ENCODE measurements around the gene TEC. TPM values are rescaled to one million over a fixed set of nuclear protein-coding genes. Genes with fewer than 3 reads are reported as not detected.
A peak's percentile ranks its signal among the peaks of the same experiment; 100 is the strongest.

Gene TEC
- polyA plus RNA-seq, 1 donor from 2014 or later, result 4.0 TPM

DNA sequence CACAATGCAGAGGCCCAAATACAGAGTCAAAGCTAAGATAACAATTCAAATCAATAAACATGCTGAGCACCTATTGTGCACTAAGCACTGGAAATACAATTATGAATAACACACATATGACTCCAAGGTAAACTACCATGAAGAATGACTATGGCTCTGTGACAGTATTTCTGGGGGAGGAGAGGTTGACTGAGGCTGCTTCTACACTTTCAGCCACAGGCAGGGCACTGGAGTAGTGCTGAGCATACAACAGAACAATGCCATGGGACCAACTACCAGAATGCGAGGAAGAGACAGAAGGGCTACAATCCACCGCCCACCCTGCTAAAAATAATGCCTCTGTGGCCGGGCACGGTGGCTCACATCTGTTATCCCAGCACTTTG, 13.7 kb downstream of the TEC start:
- peaks cover 12% of the 10 kb centered on the region for H3K36me3 Mint-ChIP-seq
- no peak overlapping the region for H3K27ac Mint-ChIP-seq
- H3K9me3 Mint-ChIP-seq, result no peaks in the 10 kb centered on the region
- H3K27me3 Mint-ChIP-seq, result no peaks in the 10 kb centered on the region
- peaks cover 11 to 30% (median 13%) of the 10 kb centered on the region in 3 donors for H3K4me1 Mint-ChIP-seq
- H3K4me3 Mint-ChIP-seq, result no peak overlapping the region

DNA sequence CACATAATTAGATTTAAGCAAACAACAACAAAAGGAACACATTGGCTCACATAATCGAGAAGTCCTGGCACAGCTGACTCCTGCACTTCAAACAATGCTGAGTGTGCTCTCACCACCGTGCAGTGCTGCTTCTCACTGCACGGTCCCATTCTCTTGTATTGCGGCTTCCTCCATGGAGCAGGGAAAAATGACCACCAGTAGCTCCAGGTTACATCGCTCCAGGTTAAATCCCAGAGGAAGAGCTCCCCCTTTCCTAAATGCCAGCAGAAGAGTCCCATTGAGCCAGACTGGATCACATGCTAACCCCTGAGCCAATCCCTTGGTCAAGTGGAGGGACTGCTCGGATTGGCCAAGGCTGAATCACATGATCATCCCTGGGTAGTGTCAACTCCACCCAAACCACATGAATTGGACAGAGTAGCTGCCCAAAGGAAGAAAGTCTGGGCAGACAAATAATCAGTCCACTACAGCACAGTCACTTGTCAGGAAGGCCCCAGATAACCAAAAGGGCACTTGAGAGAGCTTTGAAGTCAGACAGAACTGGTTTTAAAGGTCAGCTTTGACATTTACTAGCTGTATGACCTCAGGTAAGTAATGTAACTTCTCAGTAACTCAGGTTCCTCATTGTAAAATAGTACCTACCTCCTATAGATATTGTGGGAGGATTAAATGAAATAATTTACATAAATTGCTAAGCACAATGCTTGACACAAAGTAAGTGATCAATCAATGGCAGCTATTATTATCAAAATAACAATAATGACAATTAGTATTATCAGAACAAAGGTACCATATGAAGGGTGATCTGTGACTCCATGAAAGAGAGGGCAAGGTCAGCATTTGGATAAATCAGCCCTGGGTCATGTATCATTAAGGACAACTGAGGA, 14.3 kb downstream of the TEC start:
- Mint-ChIP-seq H3K27me3 (no peaks in the 10 kb centered on the region), H3K4me3 (no peak overlapping the region), H3K4me1 (peaks cover 7 to 29% (median 12%) of the 10 kb centered on the region in 3 donors), H3K36me3 (peaks cover 14% of the 10 kb centered on the region), H3K27ac (no peak overlapping the region), H3K9me3 (no peaks in the 10 kb centered on the region)

DNA sequence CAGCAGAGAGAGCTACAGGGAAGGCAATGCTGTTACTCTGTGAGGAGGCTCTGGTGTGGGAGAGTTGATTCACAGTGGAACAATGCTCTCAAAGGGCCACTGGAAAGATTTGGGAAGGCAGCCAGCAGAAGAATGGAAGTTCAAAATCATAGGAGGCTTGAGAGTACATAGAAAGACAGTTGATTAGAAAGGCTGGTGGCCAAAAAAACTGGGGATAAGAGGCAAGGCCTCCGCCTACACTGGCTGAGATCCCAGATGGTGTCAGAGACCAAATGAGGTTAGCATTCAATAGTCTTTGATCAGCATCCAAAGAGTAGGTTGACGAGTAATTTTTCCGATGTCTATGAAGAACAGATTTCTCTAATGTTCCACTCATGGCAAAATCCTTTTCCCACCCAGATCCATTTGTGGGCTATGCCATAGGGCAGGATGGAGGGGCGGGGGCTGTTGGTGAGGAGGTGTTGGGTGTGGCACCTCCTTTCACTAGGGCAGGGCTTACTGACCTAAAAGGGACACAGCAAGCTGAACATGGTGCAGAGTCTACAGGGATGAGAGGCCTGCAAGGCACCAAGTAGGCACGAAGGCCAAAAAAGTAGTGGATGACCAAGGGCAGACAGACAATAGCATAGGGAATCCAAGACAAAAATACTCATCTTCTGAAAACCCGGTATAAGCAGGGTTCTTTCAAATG, 15.1 kb downstream of the TEC start:
- H3K27me3 Mint-ChIP-seq, result no peaks in the 10 kb centered on the region
- peaks cover 9% of the 10 kb centered on the region for H3K36me3 Mint-ChIP-seq
- H3K9me3 Mint-ChIP-seq, result no peaks in the 10 kb centered on the region
- no peak overlapping the region for H3K27ac Mint-ChIP-seq
- peaks cover 11 to 24% (median 18%) of the 10 kb centered on the region in 3 donors for H3K4me1 Mint-ChIP-seq
- H3K4me3 Mint-ChIP-seq, result no peak overlapping the region

DNA sequence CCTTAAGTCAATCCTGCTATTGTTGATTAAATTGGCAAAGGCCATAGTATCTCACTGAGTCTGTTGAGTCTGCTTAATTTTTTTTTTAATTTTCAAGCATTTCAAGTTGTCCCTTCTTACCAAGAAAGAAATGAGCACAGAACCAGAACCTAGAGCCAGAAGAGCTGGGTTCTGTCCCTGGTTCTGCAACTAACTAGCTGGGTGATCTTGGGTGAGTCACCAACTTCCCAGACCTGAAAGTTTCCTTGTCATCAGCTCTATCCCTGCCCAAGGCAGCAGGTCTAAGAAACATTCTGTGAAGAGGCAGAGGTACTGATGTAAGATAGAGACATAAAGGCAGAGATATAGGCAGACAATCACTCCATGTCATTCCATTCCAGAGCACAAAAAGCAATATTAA, 17.3 kb downstream of the TEC start:
- no peak overlapping the region for H3K27ac Mint-ChIP-seq
- H3K36me3 Mint-ChIP-seq, result peaks cover 4% of the 10 kb centered on the region
- no peaks in the 10 kb centered on the region for H3K9me3 Mint-ChIP-seq
- H3K4me1 Mint-ChIP-seq, result peaks cover 19 to 31% (median 19%) of the 10 kb centered on the region in 3 donors
- no peak overlapping the region for H3K4me3 Mint-ChIP-seq
- no peaks in the 10 kb centered on the region for H3K27me3 Mint-ChIP-seq

DNA sequence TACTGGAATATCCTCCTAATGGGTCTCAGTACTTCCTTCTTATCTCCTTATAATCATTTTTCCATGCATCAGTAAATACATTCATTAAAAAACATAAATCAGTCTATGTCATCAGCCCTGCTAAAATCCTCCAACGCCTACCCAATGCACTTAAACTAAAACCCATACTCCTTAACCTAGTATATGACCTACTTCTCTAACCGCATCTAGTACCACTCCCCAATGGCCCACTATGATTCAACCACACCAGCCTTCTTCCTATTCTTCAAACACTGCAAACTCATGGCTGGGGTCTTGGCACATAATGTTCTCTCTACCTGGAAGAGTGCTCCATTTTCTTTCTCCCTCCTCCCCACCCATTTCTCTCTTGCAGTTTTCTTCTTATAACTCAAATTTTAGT, 18.7 kb downstream of the TEC start:
- Mint-ChIP-seq H3K4me1 (peaks cover 18 to 35% (median 23%) of the 10 kb centered on the region in 3 donors), H3K27ac (no peak overlapping the region), H3K9me3 (no peaks in the 10 kb centered on the region), H3K4me3 (no peak overlapping the region), H3K36me3 (peaks cover 4% of the 10 kb centered on the region), H3K27me3 (no peaks in the 10 kb centered on the region)

DNA sequence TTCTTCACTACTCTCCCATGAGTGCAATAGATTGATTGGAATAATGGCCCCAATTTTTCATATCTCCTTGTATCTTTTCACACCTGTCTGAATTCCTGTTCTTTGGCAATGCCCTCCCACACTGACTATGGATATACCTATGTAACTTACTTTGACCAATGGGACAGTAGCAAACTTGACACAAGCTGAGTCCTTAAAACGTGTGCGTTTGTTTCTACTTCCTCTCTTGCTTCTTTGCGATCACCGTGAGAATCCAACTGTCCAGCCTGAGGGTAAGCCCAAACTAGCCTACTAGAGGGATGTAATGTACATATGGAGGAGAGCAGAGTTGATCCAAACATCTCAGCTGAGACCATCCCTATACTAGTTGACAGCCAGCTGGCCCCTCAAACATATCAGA, 19.3 kb downstream of the TEC start:
- peaks cover 4% of the 10 kb centered on the region for H3K36me3 Mint-ChIP-seq
- H3K4me3 Mint-ChIP-seq, result no peak overlapping the region
- H3K27ac Mint-ChIP-seq, result no peak overlapping the region
- no peaks in the 10 kb centered on the region for H3K9me3 Mint-ChIP-seq
- H3K4me1 Mint-ChIP-seq, result peaks cover 15 to 31% (median 20%) of the 10 kb centered on the region in 3 donors
- no peaks in the 10 kb centered on the region for H3K27me3 Mint-ChIP-seq

DNA sequence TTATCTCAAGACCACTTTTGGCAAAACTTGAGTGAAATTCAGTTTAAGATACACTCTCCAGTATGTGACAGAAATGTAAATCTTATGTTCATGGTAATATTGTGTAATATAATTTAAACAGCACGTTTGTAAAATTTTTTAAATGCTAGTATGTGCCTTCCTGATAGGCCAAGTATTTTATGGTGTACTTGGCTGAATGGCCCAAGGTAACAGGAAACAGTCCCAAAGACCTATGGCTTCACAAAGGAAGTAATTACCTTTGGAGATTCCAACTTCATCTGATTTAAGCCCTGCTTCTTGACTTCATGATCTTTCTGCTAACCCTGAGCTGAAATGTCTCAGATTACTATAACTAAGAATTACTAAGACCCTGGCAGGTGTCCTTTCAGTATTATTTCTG, 20.3 kb downstream of the TEC start:
- H3K9me3 Mint-ChIP-seq, result no peaks in the 10 kb centered on the region
- no peak overlapping the region for H3K4me3 Mint-ChIP-seq
- no peak overlapping the region for H3K27ac Mint-ChIP-seq
- no peaks in the 10 kb centered on the region for H3K27me3 Mint-ChIP-seq
- peaks cover 18 to 34% (median 22%) of the 10 kb centered on the region in 3 donors for H3K4me1 Mint-ChIP-seq
- H3K36me3 Mint-ChIP-seq, result peaks cover 7% of the 10 kb centered on the region

DNA sequence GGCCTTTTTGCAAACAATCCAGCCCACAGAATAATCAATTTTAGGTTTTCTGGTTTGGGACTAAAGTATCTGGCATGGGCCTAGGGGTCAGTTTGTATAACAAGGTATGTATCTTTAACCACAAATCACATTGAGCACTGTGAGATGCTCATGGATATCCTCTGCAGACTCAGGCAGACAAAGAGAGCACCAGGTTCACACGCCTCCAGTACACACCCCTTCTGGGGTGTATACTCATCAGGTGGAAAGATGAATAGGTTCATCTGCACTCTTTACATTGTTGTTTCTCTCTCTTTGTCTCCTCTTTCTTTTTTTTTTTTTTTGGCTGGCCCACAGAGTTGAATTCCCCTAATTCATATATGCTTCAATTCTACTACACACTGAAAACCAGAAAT, 21.1 kb downstream of the TEC start:
- Mint-ChIP-seq H3K4me1 (peaks cover 22 to 32% (median 22%) of the 10 kb centered on the region in 3 donors), H3K27ac (no peak overlapping the region), H3K4me3 (no peak overlapping the region), H3K36me3 (peaks cover 7% of the 10 kb centered on the region), H3K9me3 (no peaks in the 10 kb centered on the region), H3K27me3 (no peaks in the 10 kb centered on the region)

DNA sequence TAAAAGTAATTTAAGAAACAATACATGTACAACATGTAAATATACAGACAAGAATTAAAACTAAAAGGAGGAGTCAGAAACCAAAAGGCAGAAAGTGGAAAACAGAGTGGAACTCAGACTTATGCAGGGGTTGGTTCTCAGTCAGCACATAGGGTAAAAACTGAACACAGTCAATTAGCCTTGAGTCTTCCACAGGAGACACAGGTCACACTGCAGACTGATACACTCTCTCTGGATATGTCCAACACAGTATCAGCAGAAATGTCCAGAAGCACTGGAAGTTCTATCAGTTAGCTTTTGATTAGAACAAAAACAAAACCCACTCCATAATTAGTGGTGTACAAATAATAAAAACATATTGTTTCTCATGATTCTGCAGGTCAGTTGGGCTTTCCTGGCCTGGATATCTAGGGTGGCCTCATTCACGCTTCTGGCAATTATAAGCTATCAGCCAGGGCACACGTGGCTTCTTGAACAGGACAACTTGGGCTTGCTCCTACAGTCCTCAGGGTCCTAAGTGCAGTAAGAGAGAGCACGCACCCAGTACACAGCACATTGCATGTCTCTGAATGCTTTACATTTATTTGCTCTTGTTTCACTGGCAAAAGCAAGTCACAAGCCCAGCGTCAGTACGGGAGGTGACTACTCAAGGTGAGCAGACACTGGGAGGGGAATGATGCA, 21.6 kb downstream of the TEC start:
- Mint-ChIP-seq H3K9me3 (no peaks in the 10 kb centered on the region), H3K27ac (peak overlapping the region in 1 of 3 donors; percentile 2)

DNA sequence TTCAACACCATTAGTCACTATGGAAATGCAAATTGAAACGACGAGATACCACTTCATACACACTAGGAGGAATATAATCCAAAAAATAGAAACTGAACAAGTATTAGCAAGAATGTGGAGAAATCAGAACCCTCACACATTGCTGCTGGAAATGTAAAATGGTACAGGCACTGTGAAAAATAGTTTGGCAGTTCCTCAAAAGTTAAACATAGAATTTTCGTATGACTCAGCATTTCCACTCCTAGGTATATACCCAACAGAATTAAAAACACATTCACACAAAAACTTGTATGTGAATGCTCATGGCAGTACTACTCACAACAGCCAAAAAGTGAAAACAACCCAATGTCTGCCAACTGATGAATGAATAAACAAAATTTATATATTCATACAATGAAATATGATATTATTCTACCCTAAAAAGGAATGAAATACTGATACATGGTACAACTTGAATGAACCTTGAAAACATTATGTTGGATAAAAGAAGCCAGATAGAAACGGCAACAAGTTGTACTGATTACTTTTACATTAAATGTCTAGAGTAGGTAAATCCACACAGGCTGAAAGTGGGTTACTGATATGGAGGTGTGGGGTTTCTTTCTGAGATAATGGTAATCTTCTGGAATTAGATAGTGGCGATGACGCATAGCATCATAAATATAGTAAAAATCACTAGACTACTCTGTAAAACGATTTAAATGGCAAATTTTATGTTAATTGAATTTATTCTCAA, 22.3 kb downstream of the TEC start:
- no peaks in the 10 kb centered on the region for H3K27me3 Mint-ChIP-seq
- H3K9me3 Mint-ChIP-seq, result no peaks in the 10 kb centered on the region
- H3K36me3 Mint-ChIP-seq, result peaks cover 8% of the 10 kb centered on the region
- H3K4me3 Mint-ChIP-seq, result peak overlapping the region in 1 of 4 donors; percentile 4
- H3K4me1 Mint-ChIP-seq, result peaks cover 22 to 34% (median 27%) of the 10 kb centered on the region in 3 donors
- H3K27ac Mint-ChIP-seq, result no peak overlapping the region

More for the DNA sequence above, 21.6 kb downstream of the TEC start:
- Mint-ChIP-seq H3K27me3 (no peaks in the 10 kb centered on the region), H3K36me3 (peaks cover 8% of the 10 kb centered on the region), H3K4me1 (peaks cover 22 to 31% (median 23%) of the 10 kb centered on the region in 3 donors), H3K4me3 (no peak overlapping the region)

DNA sequence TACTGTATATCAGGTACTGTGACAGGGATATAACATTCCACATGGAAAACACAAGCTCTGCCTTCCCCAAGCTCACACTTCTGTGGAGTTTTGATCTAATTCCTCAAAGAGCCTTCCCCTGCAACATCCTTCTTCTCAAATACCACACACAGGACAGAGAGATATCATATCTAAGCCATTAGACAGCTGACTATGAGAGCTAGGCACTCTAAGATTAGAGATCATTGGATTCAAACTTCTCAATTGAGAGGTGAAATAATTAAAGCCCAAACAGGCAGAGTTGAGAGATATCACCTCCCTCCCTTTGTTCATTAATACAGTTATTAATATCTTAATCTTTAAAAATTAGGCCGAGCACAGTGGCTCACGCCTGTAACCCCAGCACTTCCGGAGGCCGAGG, 25.0 kb downstream of the TEC start:
- H3K9me3 Mint-ChIP-seq, result no peaks in the 10 kb centered on the region
- no peak overlapping the region for H3K27ac Mint-ChIP-seq
- peaks cover 18 to 33% (median 22%) of the 10 kb centered on the region in 3 donors for H3K4me1 Mint-ChIP-seq
- H3K4me3 Mint-ChIP-seq, result no peak overlapping the region
- peaks cover 6% of the 10 kb centered on the region for H3K36me3 Mint-ChIP-seq
- H3K27me3 Mint-ChIP-seq, result no peaks in the 10 kb centered on the region

DNA sequence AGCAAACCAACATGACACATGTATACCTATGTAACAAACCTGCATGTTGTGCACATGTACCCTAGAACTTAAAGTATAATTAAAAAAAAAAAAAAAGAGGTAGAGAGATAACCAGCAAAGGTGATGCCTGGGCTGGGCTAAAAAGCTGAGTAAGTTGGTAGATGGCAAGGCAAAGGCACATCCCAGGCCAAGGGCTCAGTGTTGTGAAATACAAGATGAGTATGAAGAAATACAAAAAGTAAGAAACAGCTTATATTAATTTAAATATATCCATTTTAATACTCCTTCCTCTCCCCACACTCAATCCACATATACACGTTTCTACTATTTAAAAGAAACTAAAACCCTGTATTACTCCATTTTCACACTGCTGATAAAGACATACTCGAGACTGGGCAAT, 25.8 kb downstream of the TEC start:
- Mint-ChIP-seq H3K36me3 (peaks cover 6% of the 10 kb centered on the region), H3K27ac (no peak overlapping the region), H3K4me1 (peaks cover 18 to 29% (median 22%) of the 10 kb centered on the region in 3 donors), H3K9me3 (no peaks in the 10 kb centered on the region), H3K4me3 (no peak overlapping the region), H3K27me3 (no peaks in the 10 kb centered on the region)

DNA sequence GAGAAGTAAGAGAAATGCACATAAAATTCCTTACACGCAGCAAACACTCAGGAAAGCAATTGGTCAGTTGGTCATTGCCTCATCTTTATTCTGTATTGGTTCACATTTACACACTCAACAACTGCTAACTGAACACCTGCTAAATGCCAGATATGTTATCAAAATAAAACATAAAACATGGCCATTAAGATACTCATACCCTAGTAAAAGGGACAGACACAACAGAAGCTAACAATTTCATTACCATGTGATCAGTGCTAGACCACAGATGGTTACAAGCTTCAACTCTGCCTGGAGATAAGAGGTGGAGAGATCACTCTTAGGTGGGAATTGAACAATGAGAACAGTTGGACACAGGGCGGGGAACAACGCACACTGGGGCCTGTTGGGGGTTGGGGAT, 26.2 kb downstream of the TEC start:
- Mint-ChIP-seq H3K9me3 (no peaks in the 10 kb centered on the region), H3K4me3 (no peak overlapping the region), H3K27me3 (no peaks in the 10 kb centered on the region)

DNA sequence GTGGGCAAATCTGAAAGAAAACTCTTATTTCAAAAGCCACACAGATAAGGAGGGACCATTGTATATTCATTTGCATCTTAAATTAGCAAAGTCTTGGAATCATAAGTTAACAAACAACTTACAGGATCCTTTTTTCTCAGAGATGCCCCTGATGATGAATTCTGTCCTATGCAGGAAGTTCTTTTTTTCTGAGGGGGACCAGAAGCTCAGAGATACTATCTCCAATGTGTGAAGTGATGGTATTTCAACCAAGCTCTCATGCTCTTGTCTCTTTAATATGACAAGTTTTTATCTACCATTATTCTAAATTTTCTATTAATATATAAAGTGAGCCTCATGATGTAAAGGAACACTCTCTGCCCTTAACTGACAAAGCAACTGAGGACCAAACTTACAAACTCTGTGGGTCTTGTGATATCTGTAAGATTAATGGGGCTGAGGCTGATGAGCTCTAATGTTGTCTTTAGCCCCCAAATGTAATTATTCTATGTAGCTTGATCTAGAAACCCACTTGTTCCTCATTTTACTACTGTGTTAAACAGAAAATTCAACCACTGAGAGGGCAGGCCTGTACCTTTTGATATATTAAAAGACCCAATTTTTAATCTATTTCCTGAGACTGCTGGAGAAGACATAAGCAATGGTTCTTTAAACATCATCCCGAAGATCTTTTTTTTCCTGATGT, 27.0 kb downstream of the TEC start:
- Mint-ChIP-seq H3K27ac (no peak overlapping the region), H3K27me3 (no peaks in the 10 kb centered on the region), H3K9me3 (no peaks in the 10 kb centered on the region), H3K36me3 (peaks cover 6% of the 10 kb centered on the region), H3K4me3 (no peak overlapping the region), H3K4me1 (peaks cover 15 to 23% (median 22%) of the 10 kb centered on the region in 3 donors)

More for the DNA sequence above, 26.2 kb downstream of the TEC start:
- Mint-ChIP-seq H3K4me1 (peaks cover 17 to 26% (median 22%) of the 10 kb centered on the region in 3 donors), H3K36me3 (peaks cover 6% of the 10 kb centered on the region), H3K27ac (no peak overlapping the region)

All from IgD-negative memory B cell (primary cell).